Left ventricle myocardium superior (tissue), 1 donor: ENCODE measurements around the gene IQCH. TPM values are rescaled to one million over a fixed set of nuclear protein-coding genes. Genes with fewer than 3 reads are reported as not detected.

Experiments
- ATAC-seq: fragments of 200-7000 bp; cut with Tn5 transposase; one replicate; pipeline ENCODE4 v1.9.1; 2020; ENCODE audit warnings: mild to moderate bottlenecking, moderate library complexity
- DNase-seq: peaks from one replicate; pipeline ENCODE4 v3.0.0-alpha.2; 2020
- intact Hi-C: fragments of 100-400 bp; cut with micrococcal nuclease; formaldehyde crosslinking; loops from one replicate; pipeline ENCODE4 v1.11.0; 2022
- total RNA-seq: library from RNA; stranded (reverse); fragmentation: NEBNext Ultra II Directional; extraction: Animal tissue kit (Norgen Biotek cat#: 25700); gene quantifications from one replicate; pipeline ENCODE4 v1.2.1, GENCODE V29; 2021
- donor health status: DM: no; HTN: yes; CAD: no; lungs with severe emphysema.

IQCH gene
- total RNA-seq, 1 donor from 2014 or later = 0.64 TPM

DNA sequence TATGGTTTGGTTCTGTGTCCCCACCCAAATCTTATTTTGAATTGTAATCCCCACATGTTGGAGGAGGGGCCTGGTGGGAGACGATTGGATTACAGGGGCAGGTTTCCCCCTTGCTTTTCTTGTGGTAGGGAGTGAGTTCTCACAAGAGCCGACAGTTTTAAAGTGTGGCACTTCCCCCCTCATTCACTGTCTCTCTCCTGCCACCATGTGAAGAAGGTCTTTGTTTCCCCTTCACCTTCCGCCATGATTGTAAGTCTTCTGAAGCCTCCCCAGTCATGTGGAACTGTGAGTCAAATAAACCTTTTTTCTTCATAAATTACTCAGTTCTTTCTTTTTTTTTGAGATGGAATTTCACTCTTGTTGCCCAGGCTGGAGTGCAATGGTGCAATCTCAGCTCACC lies 124.9 kb downstream of the IQCH start:
- intact Hi-C loops = no loop called here
- ATAC-seq (no peak), DNase-seq (no peak)

DNA sequence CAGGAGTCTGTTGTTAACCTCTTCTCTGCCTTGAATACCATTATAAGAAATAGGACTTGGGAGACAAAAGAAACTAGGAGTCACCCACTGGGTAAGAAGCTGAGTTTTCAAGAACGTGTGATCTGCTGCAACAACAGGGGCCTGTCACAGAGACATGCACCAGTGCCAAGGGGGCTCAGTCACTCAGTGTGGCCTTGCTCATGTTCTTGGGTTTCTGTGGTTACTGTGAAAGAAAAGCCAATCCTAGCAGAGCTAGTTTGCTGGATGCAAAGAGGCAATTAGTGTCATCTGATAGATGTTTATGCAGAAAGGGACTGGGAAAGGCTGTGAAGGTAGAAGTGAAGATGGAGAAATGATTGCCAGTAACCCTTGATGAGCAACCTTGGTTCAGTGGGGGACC lies 126.3 kb downstream of the IQCH start:
- ATAC-seq = no peak
- intact Hi-C loops = no loop called here
- no peak for DNase-seq

DNA sequence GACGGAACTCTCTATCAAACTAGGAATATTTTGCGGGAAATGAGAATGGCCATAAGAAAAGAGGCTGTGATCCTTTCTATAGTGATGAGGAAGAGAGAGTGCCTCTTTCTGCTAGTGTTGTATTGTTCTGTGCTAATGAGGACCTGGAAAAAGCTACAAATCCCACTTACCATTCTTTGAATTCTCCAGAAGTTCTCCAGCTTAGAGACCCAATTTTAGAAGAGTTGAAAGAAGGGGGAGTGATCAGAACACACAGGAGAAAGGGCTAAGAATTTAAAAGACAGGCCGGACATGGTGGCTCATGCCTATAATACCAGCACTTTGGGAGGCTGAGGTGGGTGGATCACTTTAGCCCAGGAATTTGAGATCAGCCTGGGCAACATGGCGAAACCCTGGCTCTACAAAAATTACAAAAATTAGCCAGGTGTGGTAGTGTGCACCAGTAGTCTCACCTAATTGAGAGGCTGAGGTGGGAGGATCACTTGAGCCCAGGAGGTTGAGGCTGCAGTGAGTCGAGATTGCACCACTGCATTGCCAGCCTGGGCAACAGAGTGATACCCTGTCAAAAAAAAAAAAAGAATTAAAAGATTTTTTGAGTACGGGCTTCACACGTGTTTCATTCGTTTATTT lies 126.9 kb downstream of the IQCH start:
- no peak for ATAC-seq
- intact Hi-C loops = no loop called here

DNA sequence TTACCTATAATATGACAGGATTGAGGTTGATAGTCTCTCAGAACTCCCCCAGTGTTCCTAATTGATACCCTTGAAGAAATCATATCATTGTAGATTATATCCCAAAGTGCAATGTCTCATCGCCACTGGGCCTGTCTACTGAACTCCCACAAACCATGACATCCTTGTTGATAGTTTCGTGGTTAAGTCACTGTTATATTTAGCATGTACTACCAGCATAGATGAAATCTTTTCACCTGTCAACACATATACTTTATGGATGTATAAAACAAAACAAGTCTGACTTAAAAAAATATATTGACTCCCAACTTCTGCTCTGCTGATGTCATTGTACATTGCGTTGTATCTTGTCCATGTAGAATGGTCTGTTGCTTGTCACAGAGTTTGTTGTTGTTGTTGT lies 128.1 kb downstream of the IQCH start:
- ATAC-seq (no peak), DNase-seq (no peak)
- intact Hi-C loops = no loop called here

More for the DNA sequence above, 126.9 kb downstream of the IQCH start:
- DNase-seq = no peak

DNA sequence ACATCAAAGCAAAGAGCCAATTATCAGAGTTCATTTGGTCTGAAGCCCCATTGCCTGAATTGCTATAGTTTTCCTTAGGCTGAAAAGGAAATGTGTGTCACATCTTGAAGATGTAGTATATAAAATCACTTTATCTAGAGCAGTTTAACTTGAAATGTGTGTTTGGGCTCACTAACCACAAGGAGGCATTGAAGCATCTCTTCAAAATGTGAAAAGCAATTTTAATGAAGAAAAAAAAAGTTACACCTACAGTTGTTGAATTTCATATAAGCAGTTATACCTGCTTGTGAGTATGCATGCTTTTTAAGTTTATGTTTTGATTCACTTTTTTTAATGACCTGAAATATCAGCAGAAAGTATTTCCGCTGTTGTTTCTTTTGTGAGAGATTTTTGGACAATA lies 129.3 kb downstream of the IQCH start:
- ATAC-seq (no peak), DNase-seq (no peak)
- intact Hi-C loops = no loop called here

DNA sequence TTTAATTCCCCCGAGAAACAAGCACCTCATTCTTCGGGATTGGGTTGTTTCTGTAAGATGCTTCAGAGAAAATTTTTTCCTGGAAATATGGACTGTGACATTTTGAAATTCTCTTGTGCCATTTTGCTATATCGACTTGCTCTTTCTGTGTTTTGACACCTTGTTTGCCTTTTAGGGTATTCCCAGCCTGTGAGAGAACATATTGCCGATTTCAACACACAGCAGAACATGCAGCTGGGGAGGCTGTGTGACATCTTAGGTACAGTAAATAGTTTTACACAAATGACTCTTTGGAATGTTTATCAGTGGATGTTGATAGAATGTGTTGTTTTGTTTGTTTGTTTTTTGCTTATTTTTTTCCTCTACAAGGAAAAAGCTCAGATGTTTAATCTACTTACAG lies 130.2 kb downstream of the IQCH start:
- intact Hi-C loops = no loop called here
- DNase-seq = no peak
- no peak for ATAC-seq

DNA sequence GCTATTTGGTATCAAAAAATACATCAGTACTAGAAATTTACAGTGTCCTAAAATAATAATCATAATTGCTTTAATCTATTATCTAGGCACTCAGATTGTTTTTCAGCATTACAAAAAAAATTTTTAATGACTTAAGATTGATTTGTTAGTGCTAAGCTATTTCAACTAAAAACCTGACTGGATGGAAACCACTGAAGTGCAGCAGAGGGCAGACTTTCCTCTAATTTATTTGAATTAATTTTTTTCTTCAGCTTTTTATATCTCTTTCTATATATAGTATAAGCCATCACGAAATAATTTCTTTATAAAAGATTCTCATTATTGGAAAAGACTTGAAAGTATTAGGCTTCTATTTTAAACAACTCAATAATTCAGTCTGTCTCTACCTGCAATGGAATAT lies 131.4 kb downstream of the IQCH start:
- no peak for DNase-seq
- intact Hi-C loops = no loop called here
- no peak for ATAC-seq

DNA sequence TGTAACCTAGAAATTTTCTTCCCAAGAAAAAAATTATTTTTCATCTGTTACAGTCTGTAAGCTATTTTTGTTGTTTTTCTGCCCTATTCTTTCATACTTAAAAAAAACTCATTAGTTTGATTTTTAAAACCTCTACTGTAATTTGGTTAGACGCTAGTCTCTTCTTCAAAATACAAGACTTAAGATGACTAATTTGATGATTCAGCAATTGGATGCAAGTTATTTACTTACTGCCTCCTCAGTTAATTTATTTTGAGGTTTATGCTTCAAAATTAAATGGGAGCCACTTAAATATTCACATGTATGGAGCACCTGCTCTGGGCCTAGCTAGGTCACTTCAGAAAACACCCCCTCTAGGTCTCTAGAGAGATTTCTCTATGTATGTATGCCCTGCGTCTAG lies 132.4 kb downstream of the IQCH start:
- DNase-seq = no peak
- no peak for ATAC-seq
- intact Hi-C loops = no loop called here

DNA sequence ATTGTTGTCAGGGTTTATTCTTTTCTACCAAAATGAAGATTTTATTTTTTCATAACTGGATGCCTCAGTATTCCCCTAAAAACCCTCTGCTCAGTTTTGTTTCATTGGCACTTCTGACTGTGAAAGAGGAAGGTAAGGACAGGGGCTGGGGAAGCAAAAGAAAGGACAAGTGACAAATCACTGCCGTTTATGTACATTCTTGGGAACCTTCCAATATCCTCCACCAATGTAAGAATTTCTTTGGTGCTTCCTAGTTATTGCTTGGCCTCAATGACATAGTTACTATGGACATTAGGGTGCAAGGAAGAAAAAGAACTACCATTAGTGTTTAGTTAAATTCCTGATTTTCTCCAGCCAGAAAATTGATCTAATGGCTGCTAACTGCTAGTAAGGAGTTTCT lies 135.4 kb downstream of the IQCH start:
- no peak for DNase-seq
- intact Hi-C loops = no loop called here
- ATAC-seq = no peak

DNA sequence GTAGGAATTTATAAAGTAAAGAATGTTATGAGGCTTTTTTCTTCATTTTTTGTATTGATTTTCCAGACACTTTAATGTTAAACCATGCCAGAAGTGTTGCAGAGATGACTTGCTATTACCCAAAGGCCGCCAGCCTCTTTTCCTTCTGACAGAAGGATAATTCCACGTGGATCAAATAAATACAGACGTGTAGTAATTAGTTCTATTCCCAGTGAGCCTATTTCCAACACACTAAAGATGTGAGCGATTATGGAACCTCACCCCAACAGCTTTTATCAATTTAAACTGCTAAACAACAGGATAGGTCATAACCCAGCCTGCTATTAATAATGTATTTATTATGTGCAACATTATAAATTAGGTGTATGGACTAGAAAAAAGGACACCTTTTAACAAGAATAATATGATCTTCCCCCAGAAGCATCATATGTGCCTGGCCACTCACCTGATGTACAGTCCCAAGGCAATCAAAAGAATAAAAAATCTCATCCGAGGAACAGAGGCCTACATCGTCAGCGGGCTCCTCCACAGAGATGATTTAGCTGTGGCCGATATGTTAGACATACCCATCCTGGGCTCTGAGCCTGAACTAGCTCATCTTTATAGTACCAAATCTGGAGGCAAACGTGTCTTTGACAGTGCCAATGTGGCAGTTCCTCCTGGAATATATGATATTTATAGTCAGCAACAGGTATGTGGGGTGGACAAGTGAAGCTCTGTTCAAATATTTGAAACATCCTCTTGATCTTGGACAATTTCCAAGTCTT lies 140.5 kb downstream of the IQCH start:
- DNase-seq (no peak), ATAC-seq (no peak)
- intact Hi-C loops = no loop called here

DNA sequence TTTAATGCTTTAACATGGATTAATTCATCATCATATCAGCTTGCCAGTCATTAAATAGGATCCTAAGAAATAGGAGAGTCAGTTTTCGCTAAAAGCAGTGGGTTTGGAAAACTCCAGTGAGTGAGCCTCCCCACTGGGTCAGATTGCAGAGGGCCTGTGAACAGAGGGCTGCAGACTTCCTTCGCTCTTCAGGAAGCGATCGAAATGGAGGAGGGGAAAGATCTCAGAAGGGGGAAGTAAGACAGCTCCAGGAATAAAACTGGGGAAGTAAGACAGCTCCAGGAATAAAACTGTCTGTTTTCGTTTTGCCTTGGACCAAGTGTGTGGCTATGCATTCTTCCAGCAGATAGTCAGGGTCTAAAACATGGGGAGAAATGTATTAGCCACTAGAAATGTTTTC lies 141.5 kb downstream of the IQCH start:
- no peak for ATAC-seq
- intact Hi-C loops = no loop called here
- DNase-seq = no peak

DNA sequence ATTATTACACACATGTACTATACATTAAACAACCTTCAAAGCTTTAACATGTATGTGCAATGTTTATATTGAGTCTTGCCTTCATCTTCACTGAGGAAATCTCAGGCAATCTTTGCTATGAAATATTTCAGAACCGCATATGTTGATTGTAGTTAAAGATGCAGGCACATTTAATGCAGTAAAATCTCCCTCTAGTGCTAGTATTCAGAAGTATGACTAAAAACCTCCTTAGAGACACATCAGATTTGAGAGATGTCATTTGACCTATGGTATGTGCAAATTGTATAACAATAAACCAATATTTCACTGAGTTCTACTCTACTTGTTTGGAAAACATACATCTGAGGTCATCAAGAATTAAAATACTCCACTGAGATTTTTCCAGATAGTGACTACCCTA lies 142.6 kb downstream of the IQCH start:
- intact Hi-C loops = no loop called here
- ATAC-seq = no peak
- no peak for DNase-seq

DNA sequence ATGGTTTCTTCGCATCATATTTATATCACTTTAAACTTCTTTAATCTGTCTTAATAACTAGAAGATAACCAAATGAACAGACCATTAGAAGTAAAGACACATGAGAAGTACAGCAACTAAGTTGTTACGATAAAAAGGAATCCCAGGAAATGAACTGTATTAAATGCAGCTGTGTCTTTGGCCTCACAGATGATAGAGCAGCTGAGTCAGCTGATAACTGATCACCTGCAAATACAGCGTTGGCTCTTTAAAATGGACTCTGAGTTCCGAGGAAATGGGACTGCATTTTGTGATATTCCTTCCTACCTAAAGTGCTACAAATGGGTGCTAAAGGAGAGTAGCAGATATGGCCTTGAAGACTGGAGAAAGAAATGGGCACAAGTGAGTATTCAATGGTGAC lies 145.3 kb downstream of the IQCH start:
- DNase-seq (no peak), ATAC-seq (no peak)
- intact Hi-C loops = no loop called here

DNA sequence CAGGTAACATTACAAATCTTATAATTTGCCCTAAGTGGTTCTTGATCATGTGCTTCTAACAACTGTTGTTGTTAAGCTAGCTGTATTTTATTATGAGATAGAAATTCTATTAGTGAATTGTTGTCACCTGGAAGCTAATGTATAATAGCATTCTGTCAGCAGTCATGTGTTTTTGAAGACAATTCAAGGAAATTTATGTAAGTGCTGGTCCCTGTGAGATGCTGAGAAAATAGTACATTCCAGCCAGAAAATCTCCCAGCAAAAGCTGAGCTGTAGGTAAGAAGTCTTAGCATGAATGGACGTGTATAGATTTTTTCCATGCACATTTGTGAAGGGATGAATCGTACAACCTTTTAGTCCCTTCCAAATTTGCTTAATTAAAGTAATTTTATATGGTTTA lies 146.3 kb downstream of the IQCH start:
- intact Hi-C loops = no loop called here
- DNase-seq (no peak), ATAC-seq (no peak)

DNA sequence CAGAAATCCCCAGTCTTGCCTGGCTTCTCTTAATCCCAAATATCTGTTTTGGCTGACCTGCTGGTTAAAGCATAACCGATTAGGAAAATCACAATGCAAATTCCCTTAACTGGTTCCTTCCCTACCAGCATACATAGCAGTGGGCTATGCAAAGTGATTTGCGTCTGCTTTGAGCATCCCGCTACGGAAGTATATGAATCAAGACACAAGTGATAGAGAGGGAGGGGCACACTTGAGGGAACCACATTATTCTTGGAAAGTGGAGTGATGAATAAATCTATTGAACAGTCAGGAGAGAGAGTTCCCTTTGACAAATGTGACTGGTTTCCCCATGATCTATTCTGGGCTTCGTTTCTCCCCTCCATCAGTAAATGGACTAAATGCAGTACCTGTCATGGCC lies 146.8 kb downstream of the IQCH start:
- intact Hi-C loops = no loop called here
- no peak for DNase-seq

DNA sequence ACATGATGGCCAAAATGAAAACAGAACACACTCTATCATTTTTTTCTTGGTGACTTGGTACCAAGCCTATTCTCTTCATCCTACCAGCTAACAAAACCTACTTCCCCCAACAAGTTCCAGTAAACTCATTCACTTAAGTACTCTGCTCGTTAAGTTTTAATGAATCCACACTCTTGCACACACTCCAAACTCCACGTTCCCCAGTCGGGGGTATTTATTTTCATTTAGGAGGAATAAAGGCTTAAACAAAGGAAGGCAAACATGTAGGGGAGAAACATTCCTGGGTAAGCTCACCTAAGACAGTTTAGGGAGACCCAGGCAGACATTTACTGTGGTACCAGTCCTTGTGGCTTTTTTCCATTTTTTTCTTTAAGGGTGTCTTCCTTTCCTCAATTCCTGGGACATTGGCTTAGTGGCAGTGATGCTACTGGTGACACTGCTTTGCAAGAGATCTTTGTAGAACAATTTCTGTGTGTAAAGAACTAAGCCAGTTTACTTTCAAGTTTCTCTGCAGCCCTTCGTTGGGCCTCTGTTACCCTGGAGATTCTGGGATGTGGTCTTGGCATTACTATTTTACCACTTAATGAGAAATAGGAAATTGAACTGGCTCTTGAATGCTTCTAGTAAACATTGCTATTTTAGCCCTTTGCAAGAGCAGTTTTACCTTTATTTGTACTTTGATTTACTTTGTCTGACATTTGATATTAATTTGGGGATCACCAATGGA lies 149.0 kb downstream of the IQCH start:
- DNase-seq (no peak), ATAC-seq (no peak)
- intact Hi-C loops = no loop called here

More for the DNA sequence above, 146.8 kb downstream of the IQCH start:
- ATAC-seq = no peak

DNA sequence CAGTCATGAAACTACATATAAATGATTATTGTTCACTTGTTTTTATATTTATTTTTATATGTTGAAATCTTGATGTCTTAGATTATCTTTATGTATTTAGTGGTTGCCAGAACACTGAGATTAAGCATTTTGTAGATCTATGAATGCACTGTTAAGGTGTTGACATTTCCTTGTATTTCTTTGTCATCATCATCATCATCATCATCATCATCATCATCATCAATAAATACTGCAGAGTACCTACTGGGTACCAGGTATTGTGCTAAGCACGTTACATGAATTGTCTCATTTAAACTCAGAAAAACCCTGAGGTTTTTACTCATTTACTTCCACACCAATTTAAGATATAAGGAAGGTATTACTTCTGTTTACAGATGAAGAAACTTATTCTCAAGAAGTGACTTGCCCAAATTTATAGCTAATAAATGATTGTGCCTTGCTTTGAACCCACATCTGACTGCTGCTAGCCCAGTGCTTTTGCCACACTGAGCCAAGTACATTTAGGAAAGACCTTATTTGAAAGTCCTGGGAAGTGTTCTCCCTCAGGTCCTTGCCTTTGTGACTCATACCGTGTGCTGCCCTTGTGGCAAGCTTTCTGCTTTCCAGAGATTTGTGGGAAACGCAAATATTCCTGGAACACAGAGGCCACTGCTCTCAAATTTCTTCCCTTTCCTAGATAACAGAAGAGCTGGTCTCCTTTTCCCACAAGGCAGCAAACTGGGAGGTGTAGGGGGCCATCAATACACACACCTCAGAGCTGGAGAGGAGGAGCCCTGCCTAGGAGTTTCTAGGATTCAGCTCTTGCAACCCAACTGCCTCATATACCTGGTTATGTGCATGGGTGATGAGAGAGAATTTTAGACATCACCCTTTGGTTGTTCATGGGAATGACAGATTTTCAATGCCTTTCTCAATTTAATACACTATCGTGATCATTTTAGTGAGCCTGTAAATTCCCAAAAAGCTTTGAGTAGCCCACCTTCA lies 150.9 kb downstream of the IQCH start:
- no peak for ATAC-seq
- no peak for DNase-seq
- intact Hi-C loops = no loop called here

DNA sequence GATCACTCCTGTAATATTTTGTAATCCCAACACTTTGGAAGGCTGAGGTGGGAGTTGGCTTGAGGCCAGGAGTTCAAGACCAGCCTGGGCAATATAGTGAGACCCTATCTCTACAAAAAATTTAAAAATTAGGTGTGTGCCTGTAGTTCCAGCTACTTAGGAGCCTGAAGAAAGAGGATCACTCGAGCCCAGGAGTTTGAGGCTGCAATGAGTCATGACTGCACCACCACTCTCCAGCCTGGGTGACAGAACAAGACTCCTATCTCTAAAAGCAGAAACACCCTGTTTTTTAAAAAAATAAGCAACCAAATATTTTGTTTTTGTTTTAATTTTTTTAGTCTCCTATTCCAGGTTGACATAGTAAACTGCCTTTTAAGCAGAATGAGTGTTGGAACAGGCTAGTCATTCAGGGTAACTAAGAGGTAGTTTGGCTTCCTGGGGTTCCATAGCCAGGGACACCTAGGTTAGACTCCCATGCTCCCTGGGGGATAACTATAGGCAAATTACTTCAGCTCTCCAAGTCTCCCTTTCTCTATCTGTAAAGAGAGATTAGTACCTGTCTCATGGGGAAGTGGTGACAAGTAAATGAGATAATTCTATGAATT lies 151.8 kb downstream of the IQCH start:
- intact Hi-C loops = no loop called here
- ATAC-seq = peak; percentile 45

DNA sequence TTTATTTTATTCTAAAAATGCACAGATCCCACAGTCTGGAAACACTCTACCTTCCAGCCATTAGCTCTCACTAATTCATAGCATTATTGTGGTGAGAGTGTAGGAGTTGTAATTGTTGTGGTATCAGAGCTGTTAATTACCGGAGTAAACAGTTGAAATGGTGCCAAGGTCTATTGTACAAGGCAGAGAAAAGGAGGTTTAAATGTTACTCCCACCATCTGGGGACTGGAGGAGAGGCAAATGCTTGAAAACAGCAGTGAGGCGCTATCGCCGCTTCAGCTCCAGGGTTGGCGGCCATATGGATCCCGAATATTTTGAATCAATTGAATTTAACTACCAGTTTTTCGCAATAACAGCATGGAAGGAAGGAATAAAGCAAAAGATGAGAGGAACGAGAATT lies 153.2 kb downstream of the IQCH start:
- DNase-seq (no peak), ATAC-seq (no peak)
- intact Hi-C loops = no loop called here

More for the DNA sequence above, 151.8 kb downstream of the IQCH start:
- DNase-seq = no peak
